ENCODE results near the gene C8B.

C8B gene

GRCh38 chr1:56931686-56932085 is 34.1 kb downstream of the C8B start:
- no peak for DNase-seq (ENCODE audit: low spot score)

- no peak for DNase-seq (ENCODE audit: low spot score)
Observed at GRCh38 chr1:56931211-56931610, 34.6 kb downstream of the C8B start.

- no peak for DNase-seq (ENCODE audit: low spot score)
Observed at GRCh38 chr1:56929492-56929891, 36.3 kb downstream of the C8B start.

GRCh38 chr1:56927986-56928385 is 37.8 kb downstream of the C8B start:
- no peak for DNase-seq (ENCODE audit: low spot score)

GRCh38 chr1:56927171-56927570 is 38.6 kb downstream of the C8B start:
- DNase-seq (ENCODE audit: low spot score): no peak

GRCh38 chr1:56925193-56925592 is 40.6 kb downstream of the C8B start:
- no peak for DNase-seq (ENCODE audit: low spot score)

GRCh38 chr1:56924116-56924515 is 41.7 kb downstream of the C8B start:
- no peak for DNase-seq (ENCODE audit: low spot score)

GRCh38 chr1:56923201-56923600 is 42.6 kb downstream of the C8B start:
- DNase-seq (ENCODE audit: low spot score): no peak

GRCh38 chr1:56922507-56922906 is 43.3 kb downstream of the C8B start:
- no peak for DNase-seq (ENCODE audit: low spot score)

GRCh38 chr1:56922070-56922469 is 43.7 kb downstream of the C8B start:
- no peak for DNase-seq (ENCODE audit: low spot score)

- DNase-seq (ENCODE audit: low spot score): no peak
Observed at GRCh38 chr1:56921479-56921878, 44.3 kb downstream of the C8B start.

- DNase-seq (ENCODE audit: low spot score): no peak
Observed at GRCh38 chr1:56920591-56921001, 45.2 kb downstream of the C8B start.

- DNase-seq (ENCODE audit: low spot score): no peak
Observed at GRCh38 chr1:56917356-56917755, 48.5 kb downstream of the C8B start.

GRCh38 chr1:56916630-56917029 is 49.2 kb downstream of the C8B start:
- DNase-seq (ENCODE audit: low spot score): no peak

GRCh38 chr1:56915960-56916359 is 49.9 kb downstream of the C8B start:
- no peak for DNase-seq (ENCODE audit: low spot score)

- no peak for DNase-seq (ENCODE audit: low spot score)
Observed at GRCh38 chr1:56912325-56912724, 53.5 kb downstream of the C8B start.

- no peak for DNase-seq (ENCODE audit: low spot score)
Observed at GRCh38 chr1:56911098-56911938, 54.5 kb downstream of the C8B start.

- no peak for DNase-seq (ENCODE audit: low spot score)
Observed at GRCh38 chr1:56910441-56910985, 55.3 kb downstream of the C8B start.

GRCh38 chr1:56908619-56909221 is 57.1 kb downstream of the C8B start:
- no peak for DNase-seq (ENCODE audit: low spot score)

- no peak for DNase-seq (ENCODE audit: low spot score)
Observed at GRCh38 chr1:56905667-56906066, 60.1 kb downstream of the C8B start.

GRCh38 chr1:56904663-56905397 is 61.0 kb downstream of the C8B start:
- DNase-seq (ENCODE audit: low spot score): no peak

GRCh38 chr1:56903778-56904177 is 62.0 kb downstream of the C8B start:
- no peak for DNase-seq (ENCODE audit: low spot score)

GRCh38 chr1:56901716-56902115 is 64.1 kb downstream of the C8B start:
- no peak for DNase-seq (ENCODE audit: low spot score)

Measured in left forelimb (tissue), 1 donor.